ENCODE measurements around the gene TOM1. TPM values are rescaled to one million over a fixed set of nuclear protein-coding genes. Genes with fewer than 3 reads are reported as not detected.

Gene TOM1
- total and polyA plus RNA-seq, 12 donors, result 51.1 to 72.5 (median 62.6) TPM

- Histone ChIP-seq H3K4me3 (no peak overlapping the region), H3K36me3 (peaks cover 0 to 100% (median 64%) of the 10 kb centered on the region in 9 donors), H3K27ac (peak overlapping the region in 4 of 10 donors; percentile 3 to 71 (median 56)), H3K4me1 (peaks cover 0 to 13% (median 5%) of the 10 kb centered on the region in 9 donors), H3K9me3 (no peaks in the 10 kb centered on the region), H3K27me3 (no peaks in the 10 kb centered on the region)
- ATAC-seq (peak in 1 of 8 donors; percentile 4), DNase-seq (no peak)
- WGBS, 2 donors, result 90 to 93% methylated on average over 15 of the region's 15 CpGs
- intact Hi-C loops (cut with DNase I), result no loop called here
- no peak for TF ChIP-seq CTCF (IDR thresholded peaks at IDR 0.05)
Observed at GRCh38 chr22:35322893-35323292, 23.2 kb downstream of the TOM1 start.

GRCh38 chr22:35323305-35323704, 23.6 kb downstream of the TOM1 start:
- DNase-seq (no peak), ATAC-seq (peak in 1 of 8 donors; percentile 2)
- Histone ChIP-seq H3K9me3 (no peaks in the 10 kb centered on the region), H3K4me3 (no peak overlapping the region), H3K27me3 (no peaks in the 10 kb centered on the region), H3K4me1 (peaks cover 0 to 13% (median 8%) of the 10 kb centered on the region in 9 donors), H3K36me3 (peaks cover 0 to 100% (median 63%) of the 10 kb centered on the region in 9 donors), H3K27ac (no peak overlapping the region)
- WGBS, 2 donors, result 91 to 94% methylated on average over 11 of the region's 11 CpGs
- intact Hi-C loops (cut with DNase I), result no loop called here
- TF ChIP-seq CTCF (IDR thresholded peaks at IDR 0.05), result no peak

- TF ChIP-seq CTCF (IDR thresholded peaks at IDR 0.05), result no peak
- ATAC-seq (no peak), DNase-seq (no peak)
- Histone ChIP-seq H3K27ac (no peak overlapping the region), H3K36me3 (peaks cover 0 to 100% (median 60%) of the 10 kb centered on the region in 9 donors), H3K27me3 (no peaks in the 10 kb centered on the region), H3K9me3 (no peaks in the 10 kb centered on the region), H3K4me1 (peaks cover 0 to 18% (median 10%) of the 10 kb centered on the region in 9 donors), H3K4me3 (no peak overlapping the region)
- intact Hi-C loops (cut with DNase I), result no loop called here
- 65 to 66% methylated on average over 5 of the region's 5 CpGs for WGBS, 2 donors
Observed at GRCh38 chr22:35324067-35324466, 24.4 kb downstream of the TOM1 start.

GRCh38 chr22:35324762-35325161, 25.1 kb downstream of the TOM1 start:
- WGBS, 2 donors, result 92 to 93% methylated on average over 4 of the region's 4 CpGs
- Histone ChIP-seq H3K36me3 (peaks cover 0 to 99% (median 53%) of the 10 kb centered on the region in 9 donors), H3K27me3 (no peaks in the 10 kb centered on the region), H3K27ac (no peak overlapping the region), H3K4me3 (no peak overlapping the region), H3K4me1 (peaks cover 0 to 23% (median 11%) of the 10 kb centered on the region in 9 donors), H3K9me3 (no peaks in the 10 kb centered on the region)
- ATAC-seq (no peak), DNase-seq (no peak)
- no peak for TF ChIP-seq CTCF (IDR thresholded peaks at IDR 0.05)
- intact Hi-C loops (cut with DNase I), result no loop called here
